Keratinocyte (primary cell): ENCODE data around the gene LIN7B. TPM values are rescaled to one million over a fixed set of nuclear protein-coding genes. Genes with fewer than 3 reads are reported as not detected.

ENCODE experiments used
- DNase-seq: peaks from one replicate; pipeline ENCODE4 v3.0.0-alpha.2; 2011; ENCODE audit warnings: low read depth, missing footprints, low spot score
- FAIRE-seq: peaks from 2 replicates; lab custom pipeline; 2011; peaks lifted over from hg19 to GRCh38; lab: Jason Lieb, UNC
- H2AFZ ChIP-seq: 2 replicates; pipeline ENCODE4 v1.6.0; 2012; ENCODE audit warnings: low read length, control low read depth, inconsistent platforms; ENCODE audit not compliant: control insufficient read depth
- H3K27ac ChIP-seq: 2 replicates; pipeline ENCODE4 v1.5.1; 2011; ENCODE audit warnings: low read length; ENCODE audit not compliant: control insufficient read depth, insufficient read depth
- H3K27me3 ChIP-seq: 3 replicates; pipeline ENCODE4 v1.6.0; 2011; ENCODE audit warnings: low read length; ENCODE audit not compliant: control insufficient read depth, insufficient read depth; ENCODE audit errors: extremely low read depth
- H3K36me3 ChIP-seq, 2 experiments: 2 replicates in 1 of 2; 3 replicates in 1 of 2; pipeline ENCODE4 v1.5.1; 2011; ENCODE audit warnings: low read length in 2 of 2, mild to moderate bottlenecking in 1 of 2; ENCODE audit not compliant: control insufficient read depth in 2 of 2, insufficient read depth in 2 of 2; ENCODE audit errors: extremely low read depth in 1 of 2
- H3K4me1 ChIP-seq: 3 replicates; pipeline ENCODE4 v1.5.1; 2011; ENCODE audit warnings: low read length; ENCODE audit not compliant: control insufficient read depth, insufficient read depth; ENCODE audit errors: extremely low read depth
- H3K4me2 ChIP-seq: 3 replicates; pipeline ENCODE4 v1.6.0; 2011; ENCODE audit warnings: low read depth, low read length; ENCODE audit not compliant: control insufficient read depth, insufficient read depth; ENCODE audit errors: extremely low read depth
- H3K4me3 ChIP-seq, 3 experiments: fragments of 200-600 bp in 1 of 3; sonication (generic) in 1 of 3; 2 replicates in 2 of 3; 3 replicates in 1 of 3; pipeline ENCODE4 v1.5.1; 2011 to 2016; ENCODE audit warnings: low read length in 3 of 3, mild to moderate bottlenecking in 3 of 3, control low read depth in 2 of 3, inconsistent platforms in 1 of 3, low read depth in 1 of 3, mixed read lengths in 1 of 3, mixed run types in 1 of 3, moderate library complexity in 1 of 3; ENCODE audit not compliant: control insufficient read depth in 2 of 3, insufficient read depth in 2 of 3; ENCODE audit errors: extremely low read depth in 1 of 3
- H3K79me2 ChIP-seq: 2 replicates; pipeline ENCODE4 v1.6.0; 2012; ENCODE audit warnings: low read length; ENCODE audit not compliant: control insufficient read depth, insufficient read depth
- H3K9ac ChIP-seq: 3 replicates; pipeline ENCODE4 v1.6.0; 2011; ENCODE audit warnings: low read length; ENCODE audit not compliant: control insufficient read depth, insufficient read depth; ENCODE audit errors: extremely low read depth
- H3K9me1 ChIP-seq: 3 replicates; pipeline ENCODE4 v1.6.0; 2011; ENCODE audit warnings: low read length; ENCODE audit not compliant: control insufficient read depth, insufficient read depth; ENCODE audit errors: extremely low read depth
- H3K9me3 ChIP-seq: 2 replicates; pipeline ENCODE4 v1.5.1; 2012; ENCODE audit warnings: low read depth, low read length; ENCODE audit not compliant: control insufficient read depth
- H4K20me1 ChIP-seq: 3 replicates; pipeline ENCODE4 v1.6.0; 2011; ENCODE audit warnings: low read length; ENCODE audit not compliant: control insufficient read depth, insufficient read depth; ENCODE audit errors: extremely low read depth
- CTCF ChIP-seq, 3 experiments: IDR thresholded peaks in 1 of 3; conservative IDR thresholded peaks in 1 of 3; optimal IDR thresholded peaks in 1 of 3; 2 replicates in 2 of 3; 3 replicates in 1 of 3; pipeline versions ENCODE3 to v1.5.1; 2011; ENCODE audit warnings: low read length in 3 of 3, mild to moderate bottlenecking in 3 of 3, moderate library complexity in 2 of 3, control low read depth in 1 of 3, inconsistent platforms in 1 of 3; ENCODE audit not compliant: insufficient read depth in 2 of 3; ENCODE audit errors: extremely low read depth in 1 of 3
- EZH2 ChIP-seq: IDR thresholded peaks from one replicate; pipeline ENCODE4 v1.6.1; 2012; ENCODE audit warnings: inconsistent platforms, mild to moderate bottlenecking, low read length, moderate library complexity
- dilution Hi-C: fragments of 300-500 bp; cut with MboI; formaldehyde crosslinking; loops from one replicate; pipeline ENCODE4 v1.7.0; 2020; ENCODE audit warnings: low sequenced_read_pairs; ENCODE audit not compliant: extremely low pct_ligation_motif_present
- polyA plus RNA-seq, 5 experiments: library from polyadenylated mRNA; depleted of rRNA in 3 of 5; stranded (reverse) in 3 of 5; stranded (forward) in 1 of 5; unstranded in 1 of 5; fragments of >200 nt; gene quantifications; 1 replicate in 1 of 5; 2 replicates in 3 of 5; 3 replicates in 1 of 5; pipeline versions ENCODE4 v1.2.1 to v1.2.3, GENCODE V29; 2011 to 2012; ENCODE audit warnings: missing spikeins in 2 of 5, low read depth in 1 of 5, low replicate concordance in 1 of 5
- small RNA-seq, 3 experiments: library from RNA; depleted of rRNA; stranded (forward); fragments of <200 nt; gene quantifications; one replicate each; pipeline ENCODE3, GENCODE V24; 2012; ENCODE audit warnings: low read depth in 3 of 3, low replicate concordance in 1 of 3; ENCODE audit not compliant: insufficient read length in 3 of 3

Gene LIN7B
- polyA plus RNA-seq, 1 donor (not counting 4 experiments of a cell fraction or from before 2014, with no cell fraction given) = 1.6 TPM

GRCh38 chr19:49167857-49168409 lies 53.8 kb downstream of the LIN7B start:
- dilution Hi-C loops = no loop called here
- no peak for TF ChIP-seq EZH2
- no peak for TF ChIP-seq CTCF (optimal IDR thresholded peaks at IDR 0.05 in 1 of 3, IDR thresholded peaks at IDR 0.05 in 1 of 3, conservative IDR thresholded peaks at IDR 0.05 in 1 of 3; ENCODE audit: extremely low read depth in 1 of 3, insufficient read depth in 2 of 3, low read length in 3 of 3)
- H3K79me2 ChIP-seq = no peaks in the 10 kb centered on the region
- FAIRE-seq = no peak
- H3K9me1 ChIP-seq = no peaks in the 10 kb centered on the region
- H4K20me1 ChIP-seq = peaks cover 3% of the 10 kb centered on the region
- H3K4me1 ChIP-seq = no peaks in the 10 kb centered on the region
- H3K27ac ChIP-seq = no peak overlapping the region
- no peak overlapping the region for H2AFZ ChIP-seq
- DNase-seq = no peak
- H3K36me3 ChIP-seq = peaks cover 10 to 36% of the 10 kb centered on the region in 2 experiments
- no peaks in the 10 kb centered on the region for H3K27me3 ChIP-seq
- H3K9ac ChIP-seq = no peak overlapping the region
- no peaks in the 10 kb centered on the region for H3K9me3 ChIP-seq
- no peak overlapping the region for H3K4me3 ChIP-seq
- H3K4me2 ChIP-seq = no peak overlapping the region

Small RNAs within 50 kb of the gene (small RNA-seq; reads per million reads assigned to genes)
- gene RN7SL708P = 0 reads per million in 3 experiments

Other genes starting within 250 kb of the LIN7B start
- gene PLEKHA4, start 245.8 kb upstream of the LIN7B start, polyA plus RNA-seq = 1.2 to 2.2 TPM (median 1.8 TPM) in 3 replicates
- gene PPP1R15A, start 241.9 kb upstream of the LIN7B start, polyA plus RNA-seq = 23.6 to 36.6 TPM (median 32.5 TPM) in 3 replicates
- gene TULP2, start 215.6 kb upstream of the LIN7B start, polyA plus RNA-seq = not detected in 3 replicates
- 44.3 to 65.1 TPM (median 59.2 TPM) in 3 replicates for gene NUCB1, start 214.1 kb upstream of the LIN7B start, polyA plus RNA-seq
- 0.45 to 1.8 TPM (median 0.52 TPM) in 3 replicates for gene DHDH, start 180.7 kb upstream of the LIN7B start, polyA plus RNA-seq
- gene BAX, start 159.5 kb upstream of the LIN7B start, polyA plus RNA-seq = 75.3 to 139 TPM (median 113 TPM) in 3 replicates
- 805 to 2,115 TPM (median 838 TPM) in 3 replicates for gene FTL, start 149.1 kb upstream of the LIN7B start, polyA plus RNA-seq
- 46.5 to 61.9 TPM (median 58.6 TPM) in 3 replicates for gene GYS1, start 121.1 kb upstream of the LIN7B start, polyA plus RNA-seq
- 126 to 162 TPM (median 141 TPM) in 3 replicates for gene RUVBL2, start 120.5 kb upstream of the LIN7B start, polyA plus RNA-seq
- gene LHB, start 97.3 kb upstream of the LIN7B start, polyA plus RNA-seq = 0.33 to 0.44 TPM in 2 of 3 replicates, not detected in the other
- not detected in 3 replicates for gene CGB3, start 90.0 kb upstream of the LIN7B start, polyA plus RNA-seq
- gene CGB2, start 82.5 kb upstream of the LIN7B start, polyA plus RNA-seq = not detected in 3 replicates
- not detected in 3 replicates for gene CGB1, start 77.5 kb upstream of the LIN7B start, polyA plus RNA-seq
- gene CGB5, start 70.5 kb upstream of the LIN7B start, polyA plus RNA-seq = 0.20 to 0.24 TPM (median 0.21 TPM) in 3 replicates
- gene CGB8, start 65.3 kb upstream of the LIN7B start, polyA plus RNA-seq = not detected in 3 replicates
- gene CGB7, start 56.6 kb upstream of the LIN7B start, polyA plus RNA-seq = 0.92 to 4.1 TPM (median 1.2 TPM) in 3 replicates
- gene NTF4, start 49.6 kb upstream of the LIN7B start, polyA plus RNA-seq = 5.5 to 14.4 TPM (median 8.3 TPM) in 3 replicates
- not detected in 3 replicates for gene KCNA7, start 41.7 kb upstream of the LIN7B start, polyA plus RNA-seq
- 116 to 186 TPM (median 149 TPM) in 3 replicates for gene SNRNP70, start 28.9 kb upstream of the LIN7B start, polyA plus RNA-seq
- gene C19orf73, start 4.8 kb downstream of the LIN7B start, polyA plus RNA-seq = 0.54 to 0.98 TPM (median 0.71 TPM) in 3 replicates
- 3.0 to 3.4 TPM (median 3.1 TPM) in 3 replicates for gene PPFIA3, start 5.2 kb downstream of the LIN7B start, polyA plus RNA-seq
- gene HRC, start 41.0 kb downstream of the LIN7B start, polyA plus RNA-seq = 0.03 to 0.08 TPM in 2 of 3 replicates, not detected in the other
- 16.1 to 23.3 TPM (median 16.1 TPM) in 3 replicates for gene TRPM4, start 43.4 kb downstream of the LIN7B start, polyA plus RNA-seq
- 0.04 TPM in 1 of 3 replicates, not detected in the others for gene SLC6A16, start 210.8 kb downstream of the LIN7B start, polyA plus RNA-seq
- gene CD37, start 221.0 kb downstream of the LIN7B start, polyA plus RNA-seq = not detected in 3 replicates
- 6.4 to 13.6 TPM (median 8.9 TPM) in 3 replicates for gene TEAD2, start 248.0 kb downstream of the LIN7B start, polyA plus RNA-seq
- 0.10 TPM in 1 of 3 replicates, not detected in the others for gene DKKL1, start 249.5 kb downstream of the LIN7B start, polyA plus RNA-seq